Measurements from ENCODE around the gene CXCL11.

DNA sequence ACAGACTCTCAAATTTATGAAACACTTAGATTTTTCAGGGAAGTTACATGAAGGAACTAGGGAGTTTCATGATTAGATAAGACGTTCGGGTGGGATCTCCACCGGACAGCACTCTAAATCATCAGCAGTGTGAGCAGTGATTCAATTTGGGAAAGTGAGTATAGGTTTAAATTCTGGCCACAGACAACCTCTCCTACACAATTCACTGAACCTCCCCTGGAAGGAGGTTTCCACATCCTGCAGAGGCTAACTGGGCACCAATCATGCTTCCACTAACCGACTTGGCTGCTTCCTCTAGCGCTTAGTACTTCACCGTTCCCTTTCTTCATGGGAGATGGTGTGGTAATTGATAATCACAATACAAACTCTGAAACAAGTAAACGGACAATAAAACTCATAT lies 34.2 kb downstream of the CXCL11 start:
- TF ChIP-seq POLR2A (IDR thresholded peaks at IDR 0.05), result no peak
- TF ChIP-seq, protein P1, sequence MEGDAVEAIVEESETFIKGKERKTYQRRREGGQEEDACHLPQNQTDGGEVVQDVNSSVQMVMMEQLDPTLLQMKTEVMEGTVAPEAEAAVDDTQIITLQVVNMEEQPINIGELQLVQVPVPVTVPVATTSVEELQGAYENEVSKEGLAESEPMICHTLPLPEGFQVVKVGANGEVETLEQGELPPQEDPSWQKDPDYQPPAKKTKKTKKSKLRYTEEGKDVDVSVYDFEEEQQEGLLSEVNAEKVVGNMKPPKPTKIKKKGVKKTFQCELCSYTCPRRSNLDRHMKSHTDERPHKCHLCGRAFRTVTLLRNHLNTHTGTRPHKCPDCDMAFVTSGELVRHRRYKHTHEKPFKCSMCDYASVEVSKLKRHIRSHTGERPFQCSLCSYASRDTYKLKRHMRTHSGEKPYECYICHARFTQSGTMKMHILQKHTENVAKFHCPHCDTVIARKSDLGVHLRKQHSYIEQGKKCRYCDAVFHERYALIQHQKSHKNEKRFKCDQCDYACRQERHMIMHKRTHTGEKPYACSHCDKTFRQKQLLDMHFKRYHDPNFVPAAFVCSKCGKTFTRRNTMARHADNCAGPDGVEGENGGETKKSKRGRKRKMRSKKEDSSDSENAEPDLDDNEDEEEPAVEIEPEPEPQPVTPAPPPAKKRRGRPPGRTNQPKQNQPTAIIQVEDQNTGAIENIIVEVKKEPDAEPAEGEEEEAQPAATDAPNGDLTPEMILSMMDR (IDR thresholded peaks at IDR 0.05), result no peak
- no peak for TF ChIP-seq EP300 (IDR thresholded peaks at IDR 0.05)
